Measurements from ENCODE around the gene CRY2.

DNA sequence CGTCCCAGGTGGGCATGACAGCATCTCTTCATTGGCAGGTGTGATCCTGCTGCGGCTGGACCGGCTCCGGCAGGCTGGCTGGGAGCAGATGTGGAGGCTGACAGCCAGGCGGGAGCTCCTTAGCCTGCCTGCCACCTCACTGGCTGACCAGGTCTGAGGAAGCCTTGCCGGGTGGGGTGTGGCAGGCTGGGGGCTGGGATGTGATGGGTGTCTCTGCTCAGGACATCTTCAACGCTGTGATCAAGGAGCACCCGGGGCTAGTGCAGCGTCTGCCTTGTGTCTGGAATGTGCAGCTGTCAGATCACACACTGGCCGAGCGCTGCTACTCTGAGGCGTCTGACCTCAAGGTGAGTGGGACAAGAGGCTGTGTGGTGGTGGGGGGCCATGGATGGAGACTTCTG, 78.7 kb downstream of the CRY2 start:
- TF ChIP-seq GATA2 (IDR thresholded peaks at IDR 0.05; ENCODE audit: low read depth, low read length) (no peak), GATA3 (IDR thresholded peaks at IDR 0.05; ENCODE audit: low read depth, low read length) (no peak)

All from SH-SY5Y (cell line).